T-helper 9 cell (primary cell): ENCODE measurements around the gene CGN.
"Not testable (repeated sequence)": the region's sequence is repeated elsewhere in the genome, so short reads cannot be mapped to it uniquely, and the experiment has no call there.

Experiments
- DNase-seq: peaks from one replicate; pipeline ENCODE4 v3.0.0-alpha.2; 2020

Gene CGN

DNA sequence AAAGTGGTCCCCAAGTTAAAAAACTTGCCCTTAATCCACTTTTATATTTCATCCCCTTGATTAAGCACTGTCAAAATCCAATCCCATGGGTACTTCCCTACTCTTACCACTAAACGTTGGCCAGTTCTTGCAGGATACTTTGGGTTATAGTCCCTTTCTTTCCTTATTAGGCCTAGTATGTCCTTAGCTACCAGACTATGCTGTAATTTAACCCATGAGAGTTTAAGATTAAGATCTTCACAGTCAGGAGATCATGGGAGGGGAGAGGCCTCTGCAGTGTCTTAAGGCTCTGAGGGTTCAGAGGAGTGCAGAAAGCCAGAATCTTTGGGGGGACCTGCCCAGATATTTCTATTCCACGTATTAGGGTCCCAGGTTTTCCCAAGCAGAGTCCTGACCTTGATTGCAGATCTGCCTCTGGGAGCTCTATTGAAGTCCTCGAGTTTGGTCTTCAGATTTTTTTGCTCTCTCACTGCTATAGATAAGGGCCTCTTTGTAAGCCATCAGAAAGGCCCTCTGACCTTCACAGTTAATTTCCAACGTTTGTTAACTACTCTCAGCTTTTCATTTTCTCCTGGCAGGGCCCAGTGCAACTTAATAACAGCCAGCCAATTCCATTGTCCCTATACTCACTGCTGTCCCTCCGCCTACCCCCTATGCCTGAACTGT, 9.0 kb upstream of the CGN start:
- DNase-seq = no peak

- DNase-seq = no peak
Observed at GRCh38 chr1:151502859-151503780, 8.1 kb upstream of the CGN start.

DNA sequence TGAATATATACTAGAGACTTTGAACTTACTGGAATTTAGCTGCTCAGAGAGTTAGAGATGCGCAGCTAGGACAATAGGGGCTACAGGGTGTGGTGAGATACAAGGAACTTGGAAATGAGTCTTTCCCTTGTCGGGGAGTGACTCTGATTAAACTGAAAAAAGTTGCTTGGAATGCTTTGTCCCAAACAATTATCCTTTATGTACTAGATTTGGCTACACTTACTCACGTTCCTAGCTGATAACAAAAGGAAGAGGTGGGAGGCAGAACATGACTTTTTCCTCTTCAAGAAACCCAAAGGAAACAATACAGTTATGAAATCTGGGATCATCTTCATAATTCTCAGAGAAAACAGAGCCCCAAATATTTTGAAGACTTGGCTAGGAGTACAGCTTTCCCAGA, 6.9 kb upstream of the CGN start:
- DNase-seq = no peak

DNA sequence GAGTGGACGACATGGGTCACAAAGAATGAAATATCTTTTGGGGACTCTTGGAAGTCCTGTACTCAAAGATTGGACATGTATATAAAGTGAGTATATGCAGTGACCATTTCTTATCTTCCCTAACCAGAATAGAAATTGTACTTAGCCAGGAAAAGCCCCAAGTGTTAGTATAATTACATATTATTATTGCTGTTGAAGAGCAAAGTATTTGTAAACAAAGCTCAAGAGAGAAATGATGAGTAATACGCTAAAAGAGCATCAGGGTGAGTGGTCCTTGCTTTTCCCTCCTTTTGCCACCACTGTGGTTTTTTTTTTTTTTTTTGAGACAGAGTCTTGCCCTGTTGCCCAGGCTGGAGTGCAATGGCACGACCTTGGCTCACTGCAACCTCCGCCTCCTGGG, 6.4 kb upstream of the CGN start:
- no peak for DNase-seq

- DNase-seq = no peak
Observed at GRCh38 chr1:151508833-151509232, 2.4 kb upstream of the CGN start.

DNA sequence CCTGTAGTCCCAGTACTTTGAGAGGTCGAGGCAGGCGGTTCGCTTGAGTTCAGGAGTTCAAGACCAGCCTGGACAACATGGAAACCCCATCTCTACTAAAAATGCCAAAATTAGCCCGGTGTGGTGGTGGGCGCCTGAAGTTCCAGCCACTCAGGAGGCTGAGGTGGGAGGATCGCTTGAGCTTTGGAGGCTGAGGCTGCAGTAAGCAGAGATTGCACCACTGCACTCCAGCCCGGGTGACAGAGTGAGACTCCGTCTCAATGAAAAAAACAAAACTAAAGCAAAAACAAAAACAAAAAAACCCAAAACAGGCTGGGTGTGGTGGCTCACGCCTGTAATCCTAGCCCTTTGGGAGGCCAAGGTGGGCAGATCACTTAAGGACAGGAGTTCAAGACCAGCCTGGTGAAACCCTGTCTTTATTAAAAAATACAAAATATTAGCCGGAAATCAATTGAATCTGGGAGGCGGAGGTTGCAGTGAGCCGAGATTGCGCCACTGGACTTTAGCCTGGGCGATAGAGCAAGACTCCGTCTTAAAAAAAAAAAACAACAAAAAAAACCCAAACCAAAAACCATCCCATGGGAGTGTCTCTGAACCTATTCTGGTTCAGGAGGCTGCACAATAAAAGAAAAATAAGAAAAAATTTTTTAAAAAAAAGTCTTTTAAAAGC, 1.7 kb upstream of the CGN start:
- DNase-seq = no peak

DNA sequence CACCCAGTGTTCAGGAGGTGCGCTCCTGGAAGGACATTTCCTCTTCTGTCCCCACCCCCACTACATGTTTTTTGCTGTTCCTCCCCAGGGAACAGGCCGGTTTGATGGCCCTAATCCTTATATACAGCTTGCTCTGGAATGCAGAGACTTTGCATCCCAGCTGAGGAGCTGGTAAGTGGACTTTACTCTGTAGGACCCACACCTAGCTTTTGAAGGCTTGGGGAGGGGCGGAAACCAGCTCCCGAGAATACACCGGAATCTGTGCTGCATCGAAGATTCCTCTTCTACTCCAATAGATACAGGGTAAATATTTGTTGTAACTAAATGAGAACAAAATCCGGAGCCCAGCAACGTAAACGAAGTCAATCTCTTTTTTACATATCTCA, 1.2 kb upstream of the CGN start:
- DNase-seq = no peak

DNA sequence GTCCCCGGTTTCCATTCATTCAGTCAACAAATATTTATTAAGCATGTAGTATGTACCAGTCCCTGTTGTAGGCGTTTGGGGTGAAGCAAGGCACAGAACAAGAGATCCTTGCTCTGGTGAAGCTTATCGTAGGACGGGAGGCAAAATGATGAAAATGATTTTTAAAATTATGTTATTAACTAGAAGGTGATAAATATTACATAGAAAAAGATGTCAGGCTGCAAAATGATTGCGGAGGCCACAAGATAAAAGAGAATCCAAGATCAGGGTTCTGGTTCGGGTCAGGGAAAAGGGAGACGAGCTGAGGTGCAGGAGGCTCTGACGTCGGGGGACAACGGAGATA, 602 bp upstream of the CGN start:
- DNase-seq = no peak

GRCh38 chr1:151511636-151512215, 539 bp downstream of the CGN start:
- DNase-seq = peak; percentile 31

- no peak for DNase-seq
Observed at GRCh38 chr1:151512326-151512725, 1.1 kb downstream of the CGN start.

- no peak for DNase-seq
Observed at GRCh38 chr1:151512801-151513625, 1.8 kb downstream of the CGN start.

- DNase-seq = no peak
Observed at GRCh38 chr1:151513626-151514121, 2.5 kb downstream of the CGN start.

- DNase-seq = no peak
Observed at GRCh38 chr1:151514366-151514765, 3.2 kb downstream of the CGN start.

DNA sequence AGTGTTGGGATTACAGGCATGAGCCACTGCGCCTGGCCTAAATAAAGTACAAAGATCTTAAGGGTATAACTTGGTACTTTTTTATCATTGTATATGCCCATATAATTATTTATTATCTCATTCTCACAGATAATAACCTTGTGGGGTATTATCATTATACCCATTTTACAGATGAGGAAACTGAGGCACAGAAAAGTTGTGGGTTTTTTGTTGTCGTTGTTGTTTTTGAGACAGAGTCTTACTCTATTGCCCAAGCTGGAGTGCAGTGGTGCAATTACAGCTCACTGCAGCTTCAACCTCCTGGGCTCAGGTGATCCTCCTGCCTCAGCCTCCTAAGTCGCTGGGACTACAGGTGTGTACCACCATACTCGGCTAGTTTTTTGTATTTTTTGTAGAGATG, 4.1 kb downstream of the CGN start:
- DNase-seq = no peak

- DNase-seq = no peak
Observed at GRCh38 chr1:151516031-151516511, 4.9 kb downstream of the CGN start.

DNA sequence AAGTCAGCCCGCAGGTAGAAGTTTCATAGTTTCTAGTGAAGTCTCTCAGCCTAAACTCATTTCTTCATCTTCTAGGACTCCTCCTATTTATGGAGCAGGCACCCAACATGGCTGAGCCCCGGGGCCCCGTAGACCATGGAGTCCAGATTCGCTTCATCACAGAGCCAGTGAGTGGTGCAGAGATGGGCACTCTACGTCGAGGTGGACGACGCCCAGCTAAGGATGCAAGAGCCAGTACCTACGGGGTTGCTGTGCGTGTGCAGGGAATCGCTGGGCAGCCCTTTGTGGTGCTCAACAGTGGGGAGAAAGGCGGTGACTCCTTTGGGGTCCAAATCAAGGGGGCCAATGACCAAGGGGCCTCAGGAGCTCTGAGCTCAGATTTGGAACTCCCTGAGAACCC, 7.2 kb downstream of the CGN start:
- no peak for DNase-seq

DNA sequence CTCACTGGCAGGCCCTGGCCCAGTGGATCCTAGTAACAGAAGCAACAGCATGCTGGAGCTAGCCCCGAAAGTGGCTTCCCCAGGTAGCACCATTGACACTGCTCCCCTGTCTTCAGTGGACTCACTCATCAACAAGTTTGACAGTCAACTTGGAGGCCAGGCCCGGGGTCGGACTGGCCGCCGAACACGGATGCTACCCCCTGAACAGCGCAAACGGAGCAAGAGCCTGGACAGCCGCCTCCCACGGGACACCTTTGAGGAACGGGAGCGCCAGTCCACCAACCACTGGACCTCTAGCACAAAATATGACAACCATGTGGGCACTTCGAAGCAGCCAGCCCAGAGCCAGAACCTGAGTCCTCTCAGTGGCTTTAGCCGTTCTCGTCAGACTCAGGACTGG, 7.7 kb downstream of the CGN start:
- DNase-seq = no peak

- DNase-seq = no peak
Observed at GRCh38 chr1:151519667-151520066, 8.5 kb downstream of the CGN start.

DNA sequence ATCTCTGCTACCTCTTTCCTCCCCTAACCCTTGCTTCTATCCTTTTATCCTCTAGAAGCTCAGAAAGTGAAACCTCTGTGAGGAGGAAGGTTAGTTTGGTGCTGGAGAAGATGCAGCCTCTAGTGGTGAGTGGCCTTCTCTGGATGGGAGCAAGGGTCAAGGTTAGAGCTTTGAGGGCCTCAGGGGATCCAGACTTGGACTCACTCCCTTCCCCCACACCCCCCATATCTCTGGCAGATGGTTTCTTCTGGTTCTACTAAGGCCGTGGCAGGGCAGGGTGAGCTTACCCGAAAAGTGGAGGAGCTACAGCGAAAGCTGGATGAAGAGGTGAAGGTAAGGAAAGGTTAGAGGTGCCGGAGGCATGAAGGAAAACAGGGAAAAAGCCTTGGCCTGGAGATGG, 9.2 kb downstream of the CGN start:
- no peak for DNase-seq

DNA sequence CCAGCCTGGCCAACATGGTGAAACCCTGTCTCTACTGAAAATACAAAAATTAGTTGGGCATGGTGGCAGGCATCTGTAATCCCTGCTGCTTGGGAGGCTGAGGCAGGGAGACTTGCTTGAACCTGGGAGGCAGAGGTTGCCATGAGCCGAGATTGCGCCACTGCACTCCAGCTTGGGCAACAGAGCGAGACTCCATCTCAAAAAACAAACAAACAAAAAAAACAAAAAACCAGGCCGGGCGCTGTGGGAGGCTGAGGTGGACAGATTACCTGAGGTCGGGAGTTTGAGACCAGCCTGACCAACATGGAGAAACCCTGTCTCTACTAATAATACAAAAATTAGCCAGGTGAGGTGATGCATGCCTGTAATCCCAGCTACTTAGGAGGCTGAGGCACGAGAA, 11.2 kb downstream of the CGN start:
- DNase-seq = not testable (repeated sequence)

DNA sequence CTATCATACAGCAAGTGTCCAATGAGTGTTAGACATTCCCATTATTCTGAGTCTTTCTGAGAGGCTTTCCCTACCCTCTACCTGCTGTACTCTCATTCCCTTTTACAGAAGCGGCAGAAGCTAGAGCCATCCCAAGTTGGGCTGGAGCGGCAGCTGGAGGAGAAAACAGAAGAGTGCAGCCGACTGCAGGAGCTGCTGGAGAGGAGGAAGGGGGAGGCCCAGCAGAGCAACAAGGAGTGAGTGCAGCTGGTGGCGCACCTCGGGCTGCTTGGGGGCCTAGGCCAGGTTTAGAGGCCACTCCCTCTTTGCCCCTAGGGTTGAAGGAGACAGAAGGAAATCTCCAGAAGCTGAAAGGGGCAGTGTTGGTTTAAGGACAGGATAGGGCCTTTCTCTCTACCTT, 12.1 kb downstream of the CGN start:
- no peak for DNase-seq

GRCh38 chr1:151524736-151525135, 13.5 kb downstream of the CGN start:
- DNase-seq = no peak
